ENCODE data around the gene PNPLA3. TPM values are rescaled to one million over a fixed set of nuclear protein-coding genes. Genes with fewer than 3 reads are reported as not detected.
A peak's percentile ranks its signal among the peaks of the same experiment; 100 is the strongest.

Gene PNPLA3
- polyA plus RNA-seq, 1 donor (not counting 4 experiments of a cell fraction or from before 2014, with no cell fraction given), result 12.0 TPM

GRCh38 chr22:43944670-43945430, 21.2 kb downstream of the PNPLA3 start:
- H3K36me3 ChIP-seq (ENCODE audit: control insufficient read depth in 2 of 2, extremely low read depth in 1 of 2, insufficient read depth in 2 of 2, low read length in 2 of 2), result peaks cover 13 to 32% of the 10 kb centered on the region in 2 experiments
- no peak for TF ChIP-seq CTCF (optimal IDR thresholded peaks at IDR 0.05 in 1 of 3, IDR thresholded peaks at IDR 0.05 in 1 of 3, conservative IDR thresholded peaks at IDR 0.05 in 1 of 3; ENCODE audit: extremely low read depth in 1 of 3, insufficient read depth in 2 of 3, low read length in 3 of 3)
- TF ChIP-seq EZH2 (IDR thresholded peaks at IDR 0.05; ENCODE audit: low read length), result no peak
- peak overlapping the region; percentile 2 for H3K9ac ChIP-seq (ENCODE audit: control insufficient read depth, extremely low read depth, insufficient read depth, low read length)
- H4K20me1 ChIP-seq (ENCODE audit: control insufficient read depth, extremely low read depth, insufficient read depth, low read length), result peaks cover 3% of the 10 kb centered on the region
- FAIRE-seq (peak; percentile 17), DNase-seq (ENCODE audit: low read depth, low spot score) (no peak)
- H3K27me3 ChIP-seq (ENCODE audit: control insufficient read depth, extremely low read depth, insufficient read depth, low read length), result no peaks in the 10 kb centered on the region
- no peak overlapping the region for H3K4me3 ChIP-seq (ENCODE audit: control insufficient read depth in 2 of 3, extremely low read depth in 1 of 3, insufficient read depth in 2 of 3, low read depth in 1 of 3, low read length in 3 of 3)
- no peaks in the 10 kb centered on the region for H3K79me2 ChIP-seq (ENCODE audit: control insufficient read depth, insufficient read depth, low read length)
- peak overlapping the region; percentile 55 for H3K27ac ChIP-seq (ENCODE audit: control insufficient read depth, insufficient read depth, low read length)
- dilution Hi-C loops (cut with MboI; ENCODE audit: extremely low pct_ligation_motif_present, low sequenced_read_pairs), result no loop called here
- no peaks in the 10 kb centered on the region for H3K9me3 ChIP-seq (ENCODE audit: control insufficient read depth, low read depth, low read length)
- H3K4me1 ChIP-seq (ENCODE audit: control insufficient read depth, extremely low read depth, insufficient read depth, low read length), result peaks cover 18% of the 10 kb centered on the region
- H2AFZ ChIP-seq (ENCODE audit: control insufficient read depth, low read length), result no peak overlapping the region
- peaks cover 3% of the 10 kb centered on the region for H3K9me1 ChIP-seq (ENCODE audit: control insufficient read depth, extremely low read depth, insufficient read depth, low read length)
- no peak overlapping the region for H3K4me2 ChIP-seq (ENCODE audit: control insufficient read depth, extremely low read depth, insufficient read depth, low read depth, low read length)

DNA sequence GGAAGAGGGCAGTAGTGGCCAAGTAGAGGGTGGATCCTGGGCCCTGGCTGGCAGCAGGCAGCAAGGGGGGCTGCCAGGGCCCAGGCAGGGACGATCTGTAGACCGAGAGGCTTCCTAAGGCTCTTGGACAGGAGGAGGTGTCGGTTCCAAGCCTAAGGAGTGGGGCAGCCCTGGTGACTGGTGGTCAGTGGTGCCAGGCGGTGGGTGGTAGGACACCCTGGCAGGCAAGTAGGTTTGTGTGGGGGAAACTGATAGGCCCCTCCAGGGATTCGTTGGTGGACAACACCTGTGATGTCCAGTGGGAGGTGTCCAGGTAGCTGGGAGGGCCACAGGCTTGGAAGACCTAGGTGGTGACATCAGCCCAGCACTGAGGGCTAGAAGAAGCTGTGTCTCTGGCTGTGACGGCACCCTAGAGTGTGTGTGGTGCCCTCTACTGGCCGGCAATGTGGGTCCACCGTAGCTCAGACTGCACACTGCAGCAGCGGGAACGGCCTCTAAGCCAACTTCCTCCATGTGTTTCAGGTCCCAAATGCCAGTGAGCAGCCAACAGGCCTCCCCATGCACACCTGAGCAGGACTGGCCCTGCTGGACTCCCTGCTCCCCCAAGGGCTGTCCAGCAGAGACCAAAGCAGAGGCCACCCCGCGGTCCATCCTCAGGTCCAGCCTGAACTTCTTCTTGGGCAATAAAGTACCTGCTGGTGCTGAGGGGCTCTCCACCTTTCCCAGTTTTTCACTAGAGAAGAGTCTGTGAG, 22.2 kb downstream of the PNPLA3 start:
- H3K4me2 ChIP-seq (ENCODE audit: control insufficient read depth, extremely low read depth, insufficient read depth, low read depth, low read length), result no peak overlapping the region
- TF ChIP-seq CTCF (optimal IDR thresholded peaks at IDR 0.05 in 1 of 3, IDR thresholded peaks at IDR 0.05 in 1 of 3, conservative IDR thresholded peaks at IDR 0.05 in 1 of 3; ENCODE audit: extremely low read depth in 1 of 3, insufficient read depth in 2 of 3, low read length in 3 of 3) (peak; percentile 68 to 95 (median 83)), EZH2 (IDR thresholded peaks at IDR 0.05; ENCODE audit: low read length) (no peak)
- no peaks in the 10 kb centered on the region for H3K79me2 ChIP-seq (ENCODE audit: control insufficient read depth, insufficient read depth, low read length)
- H3K9me1 ChIP-seq (ENCODE audit: control insufficient read depth, extremely low read depth, insufficient read depth, low read length), result peaks cover 3% of the 10 kb centered on the region
- no peaks in the 10 kb centered on the region for H3K9me3 ChIP-seq (ENCODE audit: control insufficient read depth, low read depth, low read length)
- H3K27me3 ChIP-seq (ENCODE audit: control insufficient read depth, extremely low read depth, insufficient read depth, low read length), result no peaks in the 10 kb centered on the region
- peaks cover 3% of the 10 kb centered on the region for H4K20me1 ChIP-seq (ENCODE audit: control insufficient read depth, extremely low read depth, insufficient read depth, low read length)
- H3K9ac ChIP-seq (ENCODE audit: control insufficient read depth, extremely low read depth, insufficient read depth, low read length), result peak overlapping the region; percentile 8
- peak; percentile 43 for FAIRE-seq
- H3K4me3 ChIP-seq (ENCODE audit: control insufficient read depth in 2 of 3, extremely low read depth in 1 of 3, insufficient read depth in 2 of 3, low read depth in 1 of 3, low read length in 3 of 3), result no peak overlapping the region
- H3K4me1 ChIP-seq (ENCODE audit: control insufficient read depth, extremely low read depth, insufficient read depth, low read length), result peaks cover 18% of the 10 kb centered on the region
- peaks cover 7 to 31% of the 10 kb centered on the region in 2 experiments for H3K36me3 ChIP-seq (ENCODE audit: control insufficient read depth in 2 of 2, extremely low read depth in 1 of 2, insufficient read depth in 2 of 2, low read length in 2 of 2)
- dilution Hi-C loops (cut with MboI; ENCODE audit: extremely low pct_ligation_motif_present, low sequenced_read_pairs), result no loop called here
- DNase-seq (ENCODE audit: low read depth, low spot score), result no peak
- H2AFZ ChIP-seq (ENCODE audit: control insufficient read depth, low read length), result no peak overlapping the region
- peak overlapping the region; percentile 55 for H3K27ac ChIP-seq (ENCODE audit: control insufficient read depth, insufficient read depth, low read length)

Measured in keratinocyte (primary cell).